LNCaP clone FGC (cell line): ENCODE measurements around the gene WSB1.

ENCODE experiments used
- DNase-seq: peaks from one replicate; pipeline ENCODE4 v3.0.0-alpha.2; 2011; ENCODE audit warnings: low read depth
- H3K4me3 ChIP-seq: 2 replicates; pipeline ENCODE4 v1.5.1; 2011; ENCODE audit warnings: mild to moderate bottlenecking, low read depth, low read length, control low read depth
- TF ChIP-seq, protein P1 (sequence below): IDR thresholded peaks from 2 replicates; pipeline ENCODE4 v1.5.1; 2012; ENCODE audit warnings: mild to moderate bottlenecking; ENCODE audit not compliant: control insufficient read depth, insufficient read depth; ENCODE audit errors: extremely low read depth

The WSB1 gene

DNA sequence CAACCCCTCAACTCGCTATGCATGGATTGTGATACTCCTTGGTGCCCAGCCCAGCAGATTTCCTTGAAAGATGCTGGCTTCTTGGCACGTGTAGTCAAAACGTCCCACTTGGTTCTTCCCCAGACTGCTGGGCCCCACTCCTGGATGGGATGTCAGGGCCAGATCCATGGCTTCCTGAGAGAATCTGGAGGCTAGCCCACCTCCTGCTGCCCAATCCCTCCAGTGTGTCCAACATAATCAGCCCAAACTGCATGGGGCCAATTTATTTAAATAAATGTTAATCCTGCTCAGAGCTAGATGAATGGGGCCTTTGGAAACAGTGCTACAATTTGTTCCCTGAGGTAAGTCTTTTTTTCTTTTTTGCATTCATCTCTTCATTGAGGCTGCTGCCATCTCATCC is 49.4 kb downstream of the WSB1 start:
- no peak overlapping the region for H3K4me3 ChIP-seq
- TF ChIP-seq, protein P1, sequence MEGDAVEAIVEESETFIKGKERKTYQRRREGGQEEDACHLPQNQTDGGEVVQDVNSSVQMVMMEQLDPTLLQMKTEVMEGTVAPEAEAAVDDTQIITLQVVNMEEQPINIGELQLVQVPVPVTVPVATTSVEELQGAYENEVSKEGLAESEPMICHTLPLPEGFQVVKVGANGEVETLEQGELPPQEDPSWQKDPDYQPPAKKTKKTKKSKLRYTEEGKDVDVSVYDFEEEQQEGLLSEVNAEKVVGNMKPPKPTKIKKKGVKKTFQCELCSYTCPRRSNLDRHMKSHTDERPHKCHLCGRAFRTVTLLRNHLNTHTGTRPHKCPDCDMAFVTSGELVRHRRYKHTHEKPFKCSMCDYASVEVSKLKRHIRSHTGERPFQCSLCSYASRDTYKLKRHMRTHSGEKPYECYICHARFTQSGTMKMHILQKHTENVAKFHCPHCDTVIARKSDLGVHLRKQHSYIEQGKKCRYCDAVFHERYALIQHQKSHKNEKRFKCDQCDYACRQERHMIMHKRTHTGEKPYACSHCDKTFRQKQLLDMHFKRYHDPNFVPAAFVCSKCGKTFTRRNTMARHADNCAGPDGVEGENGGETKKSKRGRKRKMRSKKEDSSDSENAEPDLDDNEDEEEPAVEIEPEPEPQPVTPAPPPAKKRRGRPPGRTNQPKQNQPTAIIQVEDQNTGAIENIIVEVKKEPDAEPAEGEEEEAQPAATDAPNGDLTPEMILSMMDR, result no peak
- DNase-seq, result no peak

DNA sequence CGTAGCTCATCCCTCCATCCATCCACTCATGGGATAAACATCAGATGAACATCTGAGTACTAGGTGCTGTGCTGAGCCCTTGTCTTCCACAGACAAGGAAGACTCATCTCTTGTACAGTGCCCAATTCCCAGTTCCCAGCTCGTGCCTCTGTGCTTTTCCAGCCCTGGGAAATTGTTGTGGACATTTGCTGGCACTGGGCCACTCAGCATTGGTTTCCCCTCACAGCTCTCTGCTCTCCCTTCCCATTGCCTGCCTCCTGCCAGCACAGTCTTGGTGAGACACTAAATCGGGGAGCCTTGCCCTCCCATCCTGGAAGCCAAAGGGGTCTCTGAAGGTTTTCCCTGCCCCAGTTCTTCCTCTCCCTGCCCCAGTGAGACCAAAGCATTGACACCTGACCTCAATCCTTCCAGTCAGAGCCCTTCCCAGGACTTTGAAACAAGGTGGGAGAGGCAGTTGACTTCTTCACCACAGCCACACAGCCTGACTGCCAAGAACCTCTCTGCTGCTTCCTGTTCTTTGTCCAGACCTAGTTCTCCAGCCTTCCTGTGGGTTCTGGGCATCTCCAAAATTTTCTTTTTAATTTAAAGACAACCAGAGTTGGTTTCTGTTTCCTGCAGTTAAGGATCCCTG is 50.2 kb downstream of the WSB1 start:
- TF ChIP-seq, protein P1, result no peak
- no peak for DNase-seq
- no peak overlapping the region for H3K4me3 ChIP-seq

DNA sequence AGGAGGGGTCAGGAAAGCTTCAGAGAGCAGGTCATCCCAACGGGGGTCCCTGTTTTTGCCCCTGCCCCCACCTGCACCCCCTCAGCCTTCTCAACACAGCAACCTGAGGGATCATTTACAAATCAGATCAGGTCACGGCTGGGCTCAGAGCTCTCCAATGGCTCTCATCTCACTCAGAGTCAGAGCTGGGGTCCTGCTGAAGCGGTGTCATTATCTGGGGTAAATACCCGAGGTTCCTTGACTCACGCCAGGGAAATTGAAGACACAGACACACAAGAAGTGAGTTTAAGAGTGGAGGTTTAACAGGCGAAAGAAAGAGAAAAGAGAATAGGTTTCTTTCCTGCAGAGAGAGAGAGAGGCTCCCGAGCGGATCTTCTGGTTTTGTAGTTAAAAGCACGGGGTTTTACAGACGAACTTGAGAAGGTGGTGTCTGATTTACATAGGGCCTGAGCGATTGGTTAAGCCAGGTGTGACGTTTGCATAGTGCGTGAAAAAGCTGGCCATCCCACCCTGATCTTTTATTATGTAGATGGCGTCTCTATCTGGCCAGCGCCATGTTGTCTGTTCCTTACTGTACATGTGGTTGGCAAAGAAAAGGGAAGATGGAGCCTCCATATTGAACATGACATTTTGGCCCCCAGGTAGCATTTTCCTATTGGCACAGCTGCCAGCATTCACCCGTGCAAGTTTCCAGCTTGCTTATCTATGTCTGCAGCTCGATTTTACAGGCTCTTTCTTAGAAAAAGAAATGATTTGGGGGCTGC is 51.4 kb downstream of the WSB1 start:
- no peak for DNase-seq
- TF ChIP-seq, protein P1, result no peak
- no peak overlapping the region for H3K4me3 ChIP-seq

DNA sequence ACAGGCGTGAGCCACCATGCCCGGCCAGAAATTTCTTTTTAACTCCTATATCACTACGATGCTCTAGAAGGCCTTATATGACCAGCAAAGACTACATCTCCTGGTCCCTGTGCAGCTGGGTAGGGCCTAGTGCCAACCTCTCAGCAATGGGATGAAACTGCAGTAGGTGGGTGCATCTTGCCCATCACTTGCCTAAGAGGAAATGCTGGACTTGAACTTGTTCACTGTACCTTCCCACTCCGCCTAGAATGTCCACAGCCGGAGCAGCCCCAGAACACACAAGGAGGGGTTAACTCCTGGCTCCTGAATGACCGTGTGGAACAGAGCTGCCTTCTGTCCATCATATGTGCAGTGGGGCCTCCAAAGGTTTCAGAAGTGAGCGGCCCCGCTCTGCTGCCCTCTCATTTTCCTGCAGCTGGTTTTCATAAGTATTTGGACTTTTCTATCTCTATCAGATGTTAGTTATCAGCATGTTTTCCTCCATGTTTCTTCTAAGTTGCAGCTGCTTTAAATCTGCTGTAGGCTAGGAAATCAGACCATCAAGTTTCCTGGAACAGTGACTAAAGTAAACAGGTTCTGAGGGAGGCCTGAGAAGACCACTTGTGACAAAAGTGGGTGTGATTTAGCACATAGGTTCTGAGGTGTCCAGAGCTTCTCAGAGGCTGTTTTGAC is 52.5 kb downstream of the WSB1 start:
- H3K4me3 ChIP-seq, result no peak overlapping the region
- TF ChIP-seq, protein P1, result no peak
- DNase-seq, result no peak

DNA sequence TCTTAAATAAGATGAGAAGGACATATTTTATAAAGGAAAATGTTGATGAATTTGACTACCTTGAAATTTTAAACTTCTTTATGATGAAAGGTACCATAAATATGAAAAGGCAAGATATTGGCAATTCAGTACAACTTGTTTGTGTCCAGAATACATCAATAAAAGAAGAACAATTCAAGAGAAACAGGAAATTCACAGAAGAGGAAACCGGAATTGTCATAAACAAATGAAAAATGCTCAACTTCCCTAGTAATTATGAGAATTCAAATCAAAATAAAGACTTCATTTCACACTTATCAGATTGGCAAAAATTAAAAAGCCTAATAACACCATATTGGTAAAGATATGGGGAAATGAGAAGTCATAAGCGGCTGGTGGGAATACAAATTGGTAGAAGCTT is 54.3 kb downstream of the WSB1 start:
- TF ChIP-seq, protein P1, result no peak
- DNase-seq, result no peak
- H3K4me3 ChIP-seq, result no peak overlapping the region

DNA sequence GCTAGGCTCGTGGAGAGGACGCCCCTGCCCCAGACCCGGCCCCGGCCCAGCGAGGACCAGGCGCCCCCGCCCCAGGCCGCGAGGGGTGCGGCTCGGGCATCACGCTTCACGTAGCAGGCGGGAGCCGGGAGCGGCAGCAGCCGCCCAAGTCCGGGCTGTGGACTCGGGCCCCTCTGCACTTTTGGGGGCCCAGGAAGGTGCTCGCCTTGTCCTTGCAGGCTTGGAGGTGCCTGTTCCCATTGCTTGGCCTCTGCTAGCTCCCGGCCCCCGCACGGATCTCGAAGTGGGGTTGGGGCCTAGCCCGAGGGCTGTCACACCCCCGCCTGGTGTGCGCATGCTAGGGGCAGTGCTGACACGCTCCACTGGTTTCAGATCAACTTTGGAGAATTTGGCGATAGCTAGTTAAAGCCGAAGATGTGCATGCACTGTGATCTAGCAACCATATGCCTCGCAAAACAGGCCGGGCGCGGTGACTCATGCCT is 55.7 kb downstream of the WSB1 start:
- no peak for DNase-seq
- no peak overlapping the region for H3K4me3 ChIP-seq
- TF ChIP-seq, protein P1, result no peak
